GM23248 (cell line): Measurements from ENCODE around the gene GULP1. TPM values are rescaled to one million over a fixed set of nuclear protein-coding genes. Genes with fewer than 3 reads are reported as not detected.
"Not testable (repeated sequence)": the region's sequence is repeated elsewhere in the genome, so short reads cannot be mapped to it uniquely, and the experiment has no call there.

Source experiments
- DNase-seq: peaks from one replicate; pipeline ENCODE4 v3.0.0-alpha.2; 2015
- H2AFZ ChIP-seq: fragments of 200-600 bp; sonication (generic); 2 replicates; pipeline ENCODE4 v1.6.1; 2016; ENCODE audit warnings: antibody characterized with exemption
- H3F3A ChIP-seq: fragments of 200-600 bp; sonication (generic); 2 replicates; pipeline ENCODE4 v1.6.1; 2016; ENCODE audit warnings: mild to moderate bottlenecking, antibody characterized with exemption, mixed run types; ENCODE audit not compliant: insufficient read depth
- H3K27ac ChIP-seq: fragments of 200-600 bp; sonication (generic); 2 replicates; pipeline ENCODE4 v1.5.1; 2016; ENCODE audit warnings: mild to moderate bottlenecking
- H3K27me3 ChIP-seq: fragments of 200-600 bp; sonication (generic); replicated peaks from 2 replicates; pipeline ENCODE4 v1.6.1; 2016; ENCODE audit warnings: mild to moderate bottlenecking; ENCODE audit not compliant: insufficient read depth
- H3K36me3 ChIP-seq: fragments of 200-600 bp; sonication (generic); 2 replicates; pipeline ENCODE4 v1.6.1; 2016; ENCODE audit warnings: low read depth, mild to moderate bottlenecking
- H3K4me1 ChIP-seq: fragments of 200-600 bp; sonication (generic); 2 replicates; pipeline ENCODE4 v1.6.1; 2016; ENCODE audit warnings: mild to moderate bottlenecking; ENCODE audit not compliant: insufficient read depth
- H3K4me2 ChIP-seq: fragments of 200-600 bp; sonication (generic); one replicate; pipeline ENCODE4 v1.6.1; 2016; ENCODE audit warnings: mild to moderate bottlenecking; ENCODE audit not compliant: unreplicated experiment
- H3K4me3 ChIP-seq: fragments of 200-600 bp; sonication (generic); 2 replicates; pipeline ENCODE4 v1.5.1; 2016; ENCODE audit warnings: mild to moderate bottlenecking
- H3K79me2 ChIP-seq: fragments of 200-600 bp; sonication (generic); 2 replicates; pipeline ENCODE4 v1.6.1; 2016; ENCODE audit warnings: mild to moderate bottlenecking; ENCODE audit not compliant: insufficient read depth
- H3K9ac ChIP-seq: fragments of 200-600 bp; sonication (generic); 2 replicates; pipeline ENCODE4 v1.6.1; 2016; ENCODE audit warnings: mild to moderate bottlenecking
- H3K9me2 ChIP-seq: fragments of 200-600 bp; sonication (generic); 2 replicates; pipeline ENCODE4 v1.6.1; 2016; ENCODE audit warnings: mixed run types, mild to moderate bottlenecking, moderate library complexity; ENCODE audit not compliant: insufficient read depth
- H3K9me3 ChIP-seq: fragments of 200-600 bp; sonication (generic); one replicate; pipeline ENCODE4 v1.6.1; 2017; ENCODE audit warnings: low read depth
- H4K20me1 ChIP-seq: fragments of 200-600 bp; sonication (generic); 2 replicates; pipeline ENCODE4 v1.6.0; 2016; ENCODE audit not compliant: insufficient read depth
- EZH2 ChIP-seq: fragments of 200-600 bp; sonication (generic); IDR thresholded peaks from 2 replicates; pipeline ENCODE4 v1.6.1; 2018; ENCODE audit warnings: antibody characterized with exemption, mild to moderate bottlenecking; ENCODE audit not compliant: insufficient read depth, poor library complexity, severe bottlenecking
- EZH2phosphoT487 ChIP-seq: fragments of 200-600 bp; sonication (generic); IDR thresholded peaks from 2 replicates; pipeline ENCODE4 v1.6.1; 2018; ENCODE audit warnings: antibody characterized with exemption, moderate library complexity, mild to moderate bottlenecking, low read depth; ENCODE audit not compliant: insufficient read depth
- WGBS, 2 experiments: methylation state at CpG; one replicate each; pipeline ENCODE4 v1.1.6; 2015 to 2017; ENCODE audit warnings: low lambda C conversion rate in 2 of 2, low coverage in 1 of 2; ENCODE audit errors: missing lambda C conversion rate in 2 of 2; 5-methylcytosine and 5-hydroxymethylcytosine counted together
- in situ Hi-C: fragments of 300-500 bp; cut with MboI; formaldehyde crosslinking; loops from 2 replicates; pipeline ENCODE4 v1.15.0; 2020
- polyA plus RNA-seq: library from polyadenylated mRNA; unstranded; fragments of >200 nt; fragmentation: Nextera tagmentation; extraction: Ambion mirVana; gene quantifications from 2 replicates; pipeline ENCODE4 v1.2.1, GENCODE V29; 2016
- total RNA-seq: library from RNA; depleted of rRNA; stranded (reverse); fragments of >200 nt; shearing (Covaris generic); gene quantifications from 2 replicates; pipeline ENCODE4 v1.2.3, GENCODE V29; 2014

The GULP1 gene
- total and polyA plus RNA-seq, 2 experiments from 2014 or later: 6.1 to 11.9 TPM

- Histone ChIP-seq H3K27me3 (no peaks in the 10 kb centered on the region), H3K79me2 (no peaks in the 10 kb centered on the region), H3K9ac (no peak overlapping the region), H3K27ac (no peak overlapping the region), H3F3A (no peaks in the 10 kb centered on the region), H4K20me1 (no peaks in the 10 kb centered on the region), H3K9me2 (no peaks in the 10 kb centered on the region), H3K36me3 (no peaks in the 10 kb centered on the region), H3K4me2 (no peak overlapping the region), H2AFZ (no peak overlapping the region), H3K4me3 (no peak overlapping the region), H3K4me1 (peaks cover 26% of the 10 kb centered on the region), H3K9me3 (no peaks in the 10 kb centered on the region)
- TF ChIP-seq EZH2 (no peak), EZH2phosphoT487 (no peak)
- in situ Hi-C loops: loop anchor here (5.0 to 25.0 kb wide), 2 partner anchors 448 to 883 kb away; no protein-coding TSS in a partner anchor
- WGBS, 2 experiments: 94 to 96% methylated on average over 1 of the region's 1 CpG
- no peak for DNase-seq
These were observed 238.0 kb downstream of the GULP1 start for GRCh38 chr2:188529710-188530109.

GRCh38 chr2:188534875-188535274, 243.2 kb downstream of the GULP1 start:
- Histone ChIP-seq H3K4me1 (no peaks in the 10 kb centered on the region), H3K27me3 (no peaks in the 10 kb centered on the region), H3K27ac (no peak overlapping the region), H2AFZ (no peak overlapping the region), H3K79me2 (no peaks in the 10 kb centered on the region), H3K36me3 (no peaks in the 10 kb centered on the region), H3K9me2 (no peaks in the 10 kb centered on the region), H3K4me2 (no peak overlapping the region), H3K9ac (no peak overlapping the region), H3F3A (no peaks in the 10 kb centered on the region), H3K4me3 (no peak overlapping the region), H4K20me1 (no peaks in the 10 kb centered on the region), H3K9me3 (no peaks in the 10 kb centered on the region)
- DNase-seq: no peak
- in situ Hi-C loops: loop anchor here (25.0 kb wide), 1 partner anchor 877 kb away; no protein-coding TSS in a partner anchor
- TF ChIP-seq EZH2phosphoT487 (no peak), EZH2 (no peak)
- 95% methylated on average over 2 of the region's 2 CpGs for WGBS, 2 experiments

GRCh38 chr2:188551671-188552070, 260.0 kb downstream of the GULP1 start:
- in situ Hi-C loops: no loop called here
- no peaks in the 10 kb centered on the region for H3K4me1 ChIP-seq
- no peaks in the 10 kb centered on the region for H3K79me2 ChIP-seq
- DNase-seq: no peak
- no peak overlapping the region for H3K9ac ChIP-seq
- H3K36me3 ChIP-seq: no peaks in the 10 kb centered on the region
- H4K20me1 ChIP-seq: no peaks in the 10 kb centered on the region
- H3K9me2 ChIP-seq: no peaks in the 10 kb centered on the region
- no peak overlapping the region for H2AFZ ChIP-seq
- H3K27me3 ChIP-seq: no peaks in the 10 kb centered on the region
- no peaks in the 10 kb centered on the region for H3F3A ChIP-seq
- TF ChIP-seq EZH2phosphoT487 (no peak), EZH2 (no peak)
- H3K9me3 ChIP-seq: no peaks in the 10 kb centered on the region
- no peak overlapping the region for H3K4me3 ChIP-seq
- H3K27ac ChIP-seq: no peak overlapping the region
- no peak overlapping the region for H3K4me2 ChIP-seq
- 95 to 97% methylated on average over 3 of the region's 3 CpGs for WGBS, 2 experiments

GRCh38 chr2:188557081-188557480, 265.4 kb downstream of the GULP1 start:
- H3K79me2 ChIP-seq: no peaks in the 10 kb centered on the region
- no peak overlapping the region for H2AFZ ChIP-seq
- H3K4me2 ChIP-seq: no peak overlapping the region
- H3K9me3 ChIP-seq: no peaks in the 10 kb centered on the region
- in situ Hi-C loops: no loop called here
- no peaks in the 10 kb centered on the region for H3K4me1 ChIP-seq
- H3K36me3 ChIP-seq: no peaks in the 10 kb centered on the region
- WGBS, 2 experiments: 93 to 100% methylated on average over 1 of the region's 1 CpG
- H3K9me2 ChIP-seq: no peaks in the 10 kb centered on the region
- H3F3A ChIP-seq: no peaks in the 10 kb centered on the region
- no peaks in the 10 kb centered on the region for H4K20me1 ChIP-seq
- H3K27me3 ChIP-seq: no peaks in the 10 kb centered on the region
- H3K9ac ChIP-seq: no peak overlapping the region
- no peak overlapping the region for H3K4me3 ChIP-seq
- no peak for DNase-seq
- H3K27ac ChIP-seq: no peak overlapping the region
- TF ChIP-seq EZH2: no peak
- no peak for TF ChIP-seq EZH2phosphoT487

DNA sequence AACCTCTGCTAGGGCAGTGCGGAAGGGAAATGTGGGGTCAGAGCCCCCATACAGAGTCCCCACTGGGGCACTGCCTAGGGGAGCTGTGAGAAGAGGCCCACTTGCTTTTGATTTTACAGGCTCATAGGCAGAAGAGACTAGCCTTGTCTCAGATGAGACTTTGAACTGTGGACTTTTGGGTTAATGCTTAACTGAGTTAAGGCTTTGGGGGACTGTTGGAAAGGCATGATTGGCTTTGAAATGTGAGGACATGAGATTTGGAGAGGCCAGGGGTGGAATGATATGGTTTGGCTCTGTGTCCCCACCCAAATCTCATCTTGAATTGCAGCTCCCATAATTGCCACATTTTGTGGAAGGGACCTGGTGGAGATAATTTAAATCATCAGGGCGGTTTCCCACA, 267.8 kb downstream of the GULP1 start:
- H2AFZ ChIP-seq, H4K20me1 ChIP-seq, H3K4me2 ChIP-seq, H3K27me3 ChIP-seq, H3K4me3 ChIP-seq, H3K9ac ChIP-seq, H3K9me2 ChIP-seq, in situ Hi-C loops, H3F3A ChIP-seq, H3K4me1 ChIP-seq, H3K9me3 ChIP-seq, H3K36me3 ChIP-seq, H3K27ac ChIP-seq, DNase-seq, H3K79me2 ChIP-seq: not testable (repeated sequence)
- WGBS, 2 experiments: 80 to 83% methylated on average over 2 of the region's 2 CpGs
